HEK293 (cell line): ENCODE results near the gene TM9SF1.

Experiments used
- FEZF1 ChIP-seq: fragments of 450-650 bp; formaldehyde crosslinking; IDR thresholded peaks from 2 replicates; pipeline ENCODE4 v1.5.1; 2016; ENCODE audit warnings: missing biosample characterization, missing genetic modification characterization
- KLF1 ChIP-seq: fragments of 450-650 bp; formaldehyde crosslinking; IDR thresholded peaks from 2 replicates; pipeline ENCODE4 v1.5.1; 2016; ENCODE audit warnings: missing biosample characterization, missing genetic modification characterization
- KLF16 ChIP-seq: fragments of 450-650 bp; formaldehyde crosslinking; IDR thresholded peaks from 2 replicates; pipeline ENCODE4 v1.5.1; 2017; ENCODE audit warnings: missing biosample characterization, missing genetic modification characterization
- KLF9 ChIP-seq: fragments of 450-650 bp; formaldehyde crosslinking; IDR thresholded peaks from 2 replicates; pipeline ENCODE4 v1.5.1; 2016; ENCODE audit warnings: missing biosample characterization, missing genetic modification characterization, low read depth
- MEIS1 ChIP-seq: sonication (generic); formaldehyde crosslinking; IDR thresholded peaks from 2 replicates; pipeline ENCODE4 v1.8.1; 2022; ENCODE audit warnings: missing genetic modification reagents, mild to moderate bottlenecking, borderline replicate concordance
- SCRT1 ChIP-seq: fragments of 450-650 bp; formaldehyde crosslinking; IDR thresholded peaks from 2 replicates; pipeline ENCODE4 v1.5.1; 2016; ENCODE audit warnings: missing biosample characterization, missing genetic modification characterization, borderline replicate concordance
- SP3 ChIP-seq: fragments of 450-650 bp; formaldehyde crosslinking; IDR thresholded peaks from 2 replicates; pipeline ENCODE4 v1.5.1; 2016; ENCODE audit warnings: missing biosample characterization, missing genetic modification characterization
- WT1 ChIP-seq: fragments of 450-650 bp; formaldehyde crosslinking; IDR thresholded peaks from 2 replicates; pipeline ENCODE4 v1.5.1; 2016; ENCODE audit warnings: missing biosample characterization, missing genetic modification characterization
- ZBTB11 ChIP-seq: fragments of 450-650 bp; formaldehyde crosslinking; conservative IDR thresholded peaks from 2 replicates; pipeline ENCODE4 v1.5.1; 2016; ENCODE audit warnings: low read depth, missing biosample characterization, missing genetic modification characterization
- ZBTB17 ChIP-seq: fragments of 450-650 bp; formaldehyde crosslinking; IDR thresholded peaks from 2 replicates; pipeline ENCODE4 v1.5.1; 2016; ENCODE audit warnings: missing biosample characterization, missing genetic modification characterization
- ZBTB21 ChIP-seq: fragments of 450-650 bp; formaldehyde crosslinking; IDR thresholded peaks from 2 replicates; pipeline ENCODE4 v1.5.1; 2017; ENCODE audit warnings: missing biosample characterization, missing genetic modification characterization
- ZNF155 ChIP-seq: fragments of 450-650 bp; formaldehyde crosslinking; IDR thresholded peaks from 2 replicates; pipeline ENCODE4 v1.5.1; 2016; ENCODE audit warnings: missing biosample characterization, missing genetic modification characterization
- ZNF19 ChIP-seq: fragments of 450-650 bp; formaldehyde crosslinking; IDR thresholded peaks from 2 replicates; pipeline ENCODE4; 2016; ENCODE audit warnings: missing biosample characterization, missing genetic modification characterization, low read depth
- ZNF239 ChIP-seq: fragments of 450-650 bp; formaldehyde crosslinking; IDR thresholded peaks from 2 replicates; pipeline ENCODE4 v1.5.1; 2016; ENCODE audit warnings: missing biosample characterization, missing genetic modification characterization
- ZNF266 ChIP-seq: fragments of 450-650 bp; formaldehyde crosslinking; IDR thresholded peaks from 2 replicates; pipeline ENCODE4 v1.5.1; 2016; ENCODE audit warnings: missing biosample characterization, missing genetic modification characterization, low read depth
- ZNF335 ChIP-seq: fragments of 450-650 bp; formaldehyde crosslinking; conservative IDR thresholded peaks from 2 replicates; pipeline ENCODE4 v1.5.1; 2016; ENCODE audit warnings: missing biosample characterization, missing genetic modification characterization
- ZNF341 ChIP-seq: fragments of 450-650 bp; formaldehyde crosslinking; IDR thresholded peaks from 2 replicates; pipeline ENCODE4; 2016; ENCODE audit warnings: low read depth, missing biosample characterization, missing genetic modification characterization
- ZNF394 ChIP-seq: fragments of 450-650 bp; formaldehyde crosslinking; IDR thresholded peaks from 2 replicates; pipeline ENCODE4 v1.5.1; 2016; ENCODE audit warnings: missing biosample characterization, missing genetic modification characterization, mild to moderate bottlenecking, moderate library complexity, borderline replicate concordance
- ZNF404 ChIP-seq: fragments of 450-650 bp; formaldehyde crosslinking; IDR thresholded peaks from 2 replicates; pipeline ENCODE4 v1.5.1; 2017; ENCODE audit warnings: missing biosample characterization, missing genetic modification characterization
- ZNF423 ChIP-seq: fragments of 450-650 bp; formaldehyde crosslinking; IDR thresholded peaks from 2 replicates; pipeline ENCODE4 v1.5.1; 2016; ENCODE audit warnings: missing biosample characterization, missing genetic modification characterization
- ZNF449 ChIP-seq: fragments of 450-650 bp; formaldehyde crosslinking; IDR thresholded peaks from 2 replicates; pipeline ENCODE4 v1.5.1; 2017; ENCODE audit warnings: missing biosample characterization, mild to moderate bottlenecking, missing genetic modification characterization, moderate library complexity
- ZNF549 ChIP-seq: fragments of 450-650 bp; IDR thresholded peaks from 2 replicates; pipeline ENCODE4 v1.5.1; 2018; ENCODE audit warnings: missing biosample characterization, missing genetic modification characterization, mild to moderate bottlenecking, inconsistent platforms, moderate library complexity
- ZNF555 ChIP-seq: fragments of 450-650 bp; formaldehyde crosslinking; conservative IDR thresholded peaks from 2 replicates; pipeline ENCODE4 v1.5.1; 2017; ENCODE audit warnings: missing biosample characterization, mild to moderate bottlenecking, missing genetic modification characterization, inconsistent platforms
- ZNF571 ChIP-seq: fragments of 450-650 bp; formaldehyde crosslinking; IDR thresholded peaks from 2 replicates; pipeline ENCODE4 v1.5.0; 2017; ENCODE audit warnings: missing biosample characterization, missing genetic modification characterization
- ZNF629 ChIP-seq: fragments of 450-650 bp; formaldehyde crosslinking; IDR thresholded peaks from 2 replicates; pipeline ENCODE4 v1.5.1; 2017; ENCODE audit warnings: missing biosample characterization, missing genetic modification characterization
- ZNF664 ChIP-seq: fragments of 450-650 bp; formaldehyde crosslinking; IDR thresholded peaks from 2 replicates; pipeline ENCODE4 v1.5.1; 2016; ENCODE audit warnings: missing biosample characterization, missing genetic modification characterization
- ZNF704 ChIP-seq: fragments of 450-650 bp; formaldehyde crosslinking; IDR thresholded peaks from 2 replicates; pipeline ENCODE4 v1.5.1; 2016; ENCODE audit warnings: missing biosample characterization, missing genetic modification characterization
- ZNF707 ChIP-seq: fragments of 450-650 bp; formaldehyde crosslinking; IDR thresholded peaks from 2 replicates; pipeline ENCODE4 v1.5.1; 2016; ENCODE audit warnings: missing biosample characterization, missing genetic modification characterization
- ZNF837 ChIP-seq: fragments of 450-650 bp; formaldehyde crosslinking; IDR thresholded peaks from 2 replicates; pipeline ENCODE4 v1.5.1; 2016; ENCODE audit warnings: missing biosample characterization, missing genetic modification characterization
- ZSCAN18 ChIP-seq: fragments of 450-650 bp; formaldehyde crosslinking; IDR thresholded peaks from 2 replicates; pipeline ENCODE4 v1.5.1; 2016; ENCODE audit warnings: missing biosample characterization, missing genetic modification characterization
- ZSCAN4 ChIP-seq: fragments of 450-650 bp; formaldehyde crosslinking; IDR thresholded peaks from 2 replicates; pipeline ENCODE4 v1.5.1; 2017; ENCODE audit warnings: missing biosample characterization, missing genetic modification characterization
- ZXDB ChIP-seq: fragments of 450-650 bp; formaldehyde crosslinking; IDR thresholded peaks from 2 replicates; pipeline ENCODE4 v1.5.1; 2016; ENCODE audit warnings: missing biosample characterization, missing genetic modification characterization

The TM9SF1 gene

GRCh38 chr14:24215495-24216344 lies 20.5 kb upstream of the TM9SF1 start, which contains the start of gene MDP1 (continued):
- peak; percentile 6; the same call in 1 of the 2 replicates for TF ChIP-seq KLF9 (tag by site-specific recombination)
- TF ChIP-seq ZNF266 (tag by site-specific recombination): no peak
- TF ChIP-seq KLF16 (tag by site-specific recombination): peak; percentile 56
- TF ChIP-seq ZNF155 (tag by site-specific recombination): no peak
- peak; percentile 58; the same call in 1 of the 2 replicates for TF ChIP-seq ZNF394 (tag by site-specific recombination)
- 0 out of 2 replicates have a peak, but pooled peaks have one; percentile 32 for TF ChIP-seq WT1 (tag by site-specific recombination)
- no peak for TF ChIP-seq ZNF404 (tag by site-specific recombination)
- no peak for TF ChIP-seq ZSCAN4 (tag by site-specific recombination)
- TF ChIP-seq ZNF335 (tag by site-specific recombination): peak; percentile 96
- TF ChIP-seq ZBTB21: peak; percentile 85
- TF ChIP-seq MEIS1: no peak
- TF ChIP-seq ZNF239 (tag by site-specific recombination): no peak
- peak; percentile 93 for TF ChIP-seq ZNF629 (tag by site-specific recombination)
- no peak for TF ChIP-seq ZNF549 (tag by site-specific recombination)
- no peak for TF ChIP-seq ZNF707 (tag by site-specific recombination)
- TF ChIP-seq ZNF341 (tag by site-specific recombination): peak; percentile 14; the same call in 1 of the 2 replicates
- TF ChIP-seq ZBTB11 (tag by site-specific recombination): peak; percentile 74
- no peak for TF ChIP-seq ZNF837
- TF ChIP-seq ZNF19 (tag by site-specific recombination): no peak
- peak; percentile 18; the same call in 1 of the 2 replicates for TF ChIP-seq ZNF423 (tag by site-specific recombination)
- TF ChIP-seq KLF1 (tag by site-specific recombination): peak; percentile 89
- TF ChIP-seq SCRT1 (tag by site-specific recombination): no peak
- no peak for TF ChIP-seq ZNF704 (tag by site-specific recombination)
- no peak; the same call in 1 of the 2 replicates for TF ChIP-seq ZSCAN18 (tag by site-specific recombination)
- no peak for TF ChIP-seq ZNF555 (tag by site-specific recombination)
- TF ChIP-seq ZNF571 (tag by site-specific recombination): no peak
- peak; percentile 68; the same call in 1 of the 2 replicates for TF ChIP-seq ZNF449 (tag by site-specific recombination)
- TF ChIP-seq ZBTB17 (tag by site-specific recombination): peak; percentile 87
- TF ChIP-seq SP3: peak; percentile 65
- TF ChIP-seq FEZF1 (tag by site-specific recombination): no peak
- no peak for TF ChIP-seq ZNF664
- peak; percentile 85; the same call in 1 of the 2 replicates for TF ChIP-seq ZXDB (tag by site-specific recombination)
